Measurements from ENCODE around the gene ZXDC.

ZXDC gene

GRCh38 chr3:126413693-126414080, 62.0 kb downstream of the ZXDC start:
- Histone ChIP-seq H3K27me3 (ENCODE audit: insufficient read depth, low read length) (no peaks in the 10 kb centered on the region), H2AFZ (ENCODE audit: low read depth, low read length) (no peak overlapping the region), H3K4me3 (ENCODE audit: low read length) (no peak overlapping the region), H3K36me3 (ENCODE audit: insufficient read depth, low read length) (no peaks in the 10 kb centered on the region), H3K9me3 (ENCODE audit: low read length) (no peaks in the 10 kb centered on the region), H3K4me1 (ENCODE audit: insufficient read depth, low read length) (no peaks in the 10 kb centered on the region)

DNA sequence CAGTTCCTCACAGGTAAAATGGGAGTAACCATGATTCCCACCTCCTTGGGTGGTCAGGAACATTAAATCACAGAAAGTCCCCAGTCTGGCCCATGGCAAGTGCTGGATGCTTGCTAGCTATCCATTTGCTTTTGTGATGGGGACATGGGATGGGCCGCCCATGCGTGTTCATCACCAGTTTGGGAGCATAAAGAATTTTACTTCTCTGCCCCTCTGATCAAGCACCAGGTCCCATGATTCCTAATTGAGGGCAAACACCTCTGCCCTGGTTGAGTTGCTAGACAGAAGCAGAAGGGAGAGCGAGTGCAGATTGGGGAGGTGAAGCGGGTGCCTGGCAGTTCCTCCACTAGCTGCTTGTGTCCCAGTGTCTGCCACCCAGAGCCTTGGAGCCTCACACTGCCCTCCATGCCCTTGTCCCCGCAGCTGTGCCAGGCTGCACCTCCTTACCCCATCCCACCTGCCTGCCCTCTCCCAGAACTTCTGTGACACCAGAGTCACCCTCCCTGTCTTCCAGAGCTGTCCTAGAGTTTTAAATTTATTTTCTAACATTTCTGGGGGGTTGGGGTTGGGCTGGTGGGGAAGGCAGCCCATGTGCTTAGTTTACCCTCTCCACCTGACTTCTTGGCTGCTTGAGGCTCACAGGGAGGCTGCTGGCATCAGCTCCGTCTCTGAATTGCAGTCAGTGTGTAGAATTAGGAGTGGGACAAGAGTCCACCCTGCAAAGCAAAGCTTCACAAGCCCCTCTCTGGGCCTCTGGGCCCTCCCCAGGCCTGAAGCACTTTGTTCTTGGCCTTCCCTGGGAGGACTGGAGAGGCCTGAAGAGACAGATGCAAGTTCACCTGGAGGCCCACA, 62.6 kb downstream of the ZXDC start:
- Histone ChIP-seq H2AFZ (ENCODE audit: low read depth, low read length) (no peak overlapping the region), H3K4me1 (ENCODE audit: insufficient read depth, low read length) (no peaks in the 10 kb centered on the region), H3K9me3 (ENCODE audit: low read length) (no peaks in the 10 kb centered on the region), H3K4me3 (ENCODE audit: low read length) (no peak overlapping the region), H3K36me3 (ENCODE audit: insufficient read depth, low read length) (no peaks in the 10 kb centered on the region), H3K27me3 (ENCODE audit: insufficient read depth, low read length) (no peaks in the 10 kb centered on the region)

GRCh38 chr3:126408099-126408498, 67.6 kb downstream of the ZXDC start:
- Histone ChIP-seq H3K36me3 (ENCODE audit: insufficient read depth, low read length) (no peaks in the 10 kb centered on the region), H2AFZ (ENCODE audit: low read depth, low read length) (no peak overlapping the region), H3K4me1 (ENCODE audit: insufficient read depth, low read length) (no peaks in the 10 kb centered on the region), H3K9me3 (ENCODE audit: low read length) (no peaks in the 10 kb centered on the region), H3K4me3 (ENCODE audit: low read length) (no peak overlapping the region), H3K27me3 (ENCODE audit: insufficient read depth, low read length) (no peaks in the 10 kb centered on the region)

- Histone ChIP-seq H3K4me3 (ENCODE audit: low read length) (no peak overlapping the region), H3K27me3 (ENCODE audit: insufficient read depth, low read length) (no peaks in the 10 kb centered on the region), H3K9me3 (ENCODE audit: low read length) (no peaks in the 10 kb centered on the region), H2AFZ (ENCODE audit: low read depth, low read length) (no peak overlapping the region), H3K4me1 (ENCODE audit: insufficient read depth, low read length) (no peaks in the 10 kb centered on the region), H3K36me3 (ENCODE audit: insufficient read depth, low read length) (no peaks in the 10 kb centered on the region)
Observed at GRCh38 chr3:126407412-126408044, 68.2 kb downstream of the ZXDC start.

DNA sequence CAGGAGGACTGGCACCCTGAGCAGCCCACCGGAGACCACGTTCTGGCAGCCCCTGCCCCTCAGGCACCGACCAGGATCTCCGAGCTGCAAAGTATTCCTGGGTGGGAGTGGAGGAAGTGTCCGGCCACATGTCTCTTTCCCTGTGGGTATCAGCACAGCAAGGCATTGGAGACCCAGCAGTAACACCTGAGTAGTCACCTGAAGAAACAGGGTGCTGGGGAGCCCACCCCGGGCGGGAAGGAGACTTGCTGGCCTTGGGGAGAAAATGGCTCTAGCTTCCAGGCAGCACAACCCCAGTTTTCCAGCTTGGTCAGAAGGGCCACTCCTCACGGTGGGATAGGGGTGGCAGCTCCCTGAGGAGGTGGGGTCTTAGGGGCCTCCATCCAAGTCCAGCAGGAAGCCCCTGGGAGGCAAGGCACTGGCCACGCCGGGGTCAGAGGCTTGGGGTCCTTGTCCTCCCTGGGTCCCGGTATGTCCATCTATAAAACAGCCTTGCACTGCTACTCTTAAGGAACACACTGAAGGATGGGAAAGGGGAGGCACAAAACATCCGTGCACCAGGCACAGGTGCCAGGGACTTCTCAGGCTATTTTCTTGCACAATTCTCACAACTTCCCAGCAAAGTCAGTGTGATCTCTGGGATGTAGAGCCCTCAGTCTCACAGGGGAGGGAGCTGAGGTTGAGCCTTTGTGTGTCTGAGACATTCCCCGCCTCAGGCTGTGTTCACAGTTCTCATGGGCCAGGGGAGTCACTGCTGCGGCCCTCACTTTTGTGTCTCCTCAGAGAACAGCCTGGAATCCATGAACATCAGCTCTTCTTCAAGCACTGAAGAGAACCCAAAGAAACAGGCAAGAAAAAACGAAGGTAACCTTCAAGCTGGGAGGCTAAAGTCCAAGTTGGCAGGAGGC, 69.0 kb downstream of the ZXDC start:
- H3K9me3 ChIP-seq (ENCODE audit: low read length) = no peaks in the 10 kb centered on the region
- H3K36me3 ChIP-seq (ENCODE audit: insufficient read depth, low read length) = no peaks in the 10 kb centered on the region
- H3K4me1 ChIP-seq (ENCODE audit: insufficient read depth, low read length) = no peaks in the 10 kb centered on the region
- H3K4me3 ChIP-seq (ENCODE audit: low read length) = no peak overlapping the region
- H3K27me3 ChIP-seq (ENCODE audit: insufficient read depth, low read length) = no peaks in the 10 kb centered on the region
- no peak overlapping the region for H2AFZ ChIP-seq (ENCODE audit: low read depth, low read length)

DNA sequence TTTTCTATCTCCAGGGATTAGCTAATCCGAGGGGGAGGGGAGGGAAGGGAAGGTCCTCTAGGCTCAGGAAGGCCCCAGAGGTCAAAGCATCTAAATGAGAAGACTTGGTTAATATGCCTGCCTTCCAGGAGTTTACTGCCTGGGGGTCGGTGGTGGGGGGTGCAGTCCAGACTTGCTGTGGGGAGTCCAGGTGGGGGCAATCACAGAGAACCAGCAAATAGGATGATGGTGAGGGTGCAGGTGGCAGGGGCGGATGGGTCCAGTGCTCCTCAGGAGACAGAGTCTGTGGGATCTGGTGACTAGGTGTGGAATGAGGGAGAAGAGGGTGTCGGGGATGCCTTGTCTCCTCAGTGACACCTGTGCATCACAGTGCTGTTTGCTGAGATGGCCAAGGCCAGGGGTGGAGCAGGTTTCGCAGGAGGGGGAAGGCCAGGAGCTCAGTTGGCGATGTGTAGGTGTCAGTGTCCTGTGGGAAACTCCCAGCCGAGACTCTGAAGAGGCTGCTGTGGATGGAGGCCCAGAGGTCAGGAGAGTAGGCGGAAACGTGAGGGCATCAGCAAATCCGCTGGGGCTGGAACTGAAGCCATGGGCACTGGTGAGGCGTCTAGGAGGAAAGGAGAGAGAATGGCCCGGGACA, 72.9 kb downstream of the ZXDC start:
- H2AFZ ChIP-seq (ENCODE audit: low read depth, low read length) = no peak overlapping the region
- H3K36me3 ChIP-seq (ENCODE audit: insufficient read depth, low read length) = no peaks in the 10 kb centered on the region
- no peaks in the 10 kb centered on the region for H3K27me3 ChIP-seq (ENCODE audit: insufficient read depth, low read length)

GRCh38 chr3:126402178-126402577, 73.5 kb downstream of the ZXDC start:
- no peak overlapping the region for H3K4me3 ChIP-seq (ENCODE audit: low read length)
- H3K36me3 ChIP-seq (ENCODE audit: insufficient read depth, low read length) = no peaks in the 10 kb centered on the region
- H3K27me3 ChIP-seq (ENCODE audit: insufficient read depth, low read length) = no peaks in the 10 kb centered on the region
- H3K9me3 ChIP-seq (ENCODE audit: low read length) = no peaks in the 10 kb centered on the region
- no peaks in the 10 kb centered on the region for H3K4me1 ChIP-seq (ENCODE audit: insufficient read depth, low read length)
- H2AFZ ChIP-seq (ENCODE audit: low read depth, low read length) = no peak overlapping the region

More for the DNA sequence above, 72.9 kb downstream of the ZXDC start:
- Histone ChIP-seq H3K4me3 (ENCODE audit: low read length) (no peak overlapping the region), H3K4me1 (ENCODE audit: insufficient read depth, low read length) (no peaks in the 10 kb centered on the region), H3K9me3 (ENCODE audit: low read length) (no peaks in the 10 kb centered on the region)

GRCh38 chr3:126401611-126402160, 74.0 kb downstream of the ZXDC start:
- no peaks in the 10 kb centered on the region for H3K36me3 ChIP-seq (ENCODE audit: insufficient read depth, low read length)
- H3K27me3 ChIP-seq (ENCODE audit: insufficient read depth, low read length) = no peaks in the 10 kb centered on the region

GRCh38 chr3:126399756-126400155, 75.9 kb downstream of the ZXDC start:
- H3K4me1 ChIP-seq (ENCODE audit: insufficient read depth, low read length) = peaks cover 5% of the 10 kb centered on the region
- no peaks in the 10 kb centered on the region for H3K27me3 ChIP-seq (ENCODE audit: insufficient read depth, low read length)
- H2AFZ ChIP-seq (ENCODE audit: low read depth, low read length) = no peak overlapping the region
- H3K36me3 ChIP-seq (ENCODE audit: insufficient read depth, low read length) = no peaks in the 10 kb centered on the region
- no peaks in the 10 kb centered on the region for H3K9me3 ChIP-seq (ENCODE audit: low read length)
- H3K4me3 ChIP-seq (ENCODE audit: low read length) = no peak overlapping the region

More at GRCh38 chr3:126401611-126402160, 74.0 kb downstream of the ZXDC start:
- H2AFZ ChIP-seq (ENCODE audit: low read depth, low read length) = no peak overlapping the region
- no peaks in the 10 kb centered on the region for H3K9me3 ChIP-seq (ENCODE audit: low read length)
- H3K4me1 ChIP-seq (ENCODE audit: insufficient read depth, low read length) = no peaks in the 10 kb centered on the region
- H3K4me3 ChIP-seq (ENCODE audit: low read length) = no peak overlapping the region

- Histone ChIP-seq H3K4me3 (ENCODE audit: low read length) (no peak overlapping the region), H3K27me3 (ENCODE audit: insufficient read depth, low read length) (no peaks in the 10 kb centered on the region), H3K36me3 (ENCODE audit: insufficient read depth, low read length) (no peaks in the 10 kb centered on the region), H3K9me3 (ENCODE audit: low read length) (no peaks in the 10 kb centered on the region), H2AFZ (ENCODE audit: low read depth, low read length) (no peak overlapping the region), H3K4me1 (ENCODE audit: insufficient read depth, low read length) (peaks cover 7% of the 10 kb centered on the region)
Observed at GRCh38 chr3:126399351-126399735, 76.3 kb downstream of the ZXDC start.

GRCh38 chr3:126398423-126399350, 77.0 kb downstream of the ZXDC start:
- no peak overlapping the region for H2AFZ ChIP-seq (ENCODE audit: low read depth, low read length)
- no peaks in the 10 kb centered on the region for H3K9me3 ChIP-seq (ENCODE audit: low read length)
- H3K36me3 ChIP-seq (ENCODE audit: insufficient read depth, low read length) = no peaks in the 10 kb centered on the region
- H3K27me3 ChIP-seq (ENCODE audit: insufficient read depth, low read length) = no peaks in the 10 kb centered on the region
- H3K4me1 ChIP-seq (ENCODE audit: insufficient read depth, low read length) = peaks cover 14% of the 10 kb centered on the region
- H3K4me3 ChIP-seq (ENCODE audit: low read length) = no peak overlapping the region
